BLaER1 (cell line): Measurements from ENCODE around the gene ARHGAP4.
A peak's percentile ranks its signal among the peaks of the same experiment; 100 is the strongest.

Experiments
- H3K27ac ChIP-seq: shearing (Covaris generic); formaldehyde crosslinking; 2 replicates; pipeline ENCODE4 v1.8.1; 2022
- H3K27me3 ChIP-seq: shearing (Covaris generic); formaldehyde crosslinking; 2 replicates; pipeline ENCODE4 v1.8.1; 2022
- H3K36me3 ChIP-seq: shearing (Covaris generic); formaldehyde crosslinking; 2 replicates; pipeline ENCODE4 v1.8.1; 2022
- H3K4me1 ChIP-seq: shearing (Covaris generic); formaldehyde crosslinking; 2 replicates; pipeline ENCODE4 v1.8.1; 2022
- H3K4me2 ChIP-seq: shearing (Covaris generic); formaldehyde crosslinking; 2 replicates; pipeline ENCODE4 v1.8.1; 2022
- H3K4me3 ChIP-seq: shearing (Covaris generic); formaldehyde crosslinking; 2 replicates; pipeline ENCODE4 v1.8.1; 2022
- H3K9ac ChIP-seq: shearing (Covaris generic); formaldehyde crosslinking; 2 replicates; pipeline ENCODE4 v1.8.1; 2022
- H3K9me3 ChIP-seq: shearing (Covaris generic); formaldehyde crosslinking; 2 replicates; pipeline ENCODE4 v1.8.1; 2022
- H4K20me1 ChIP-seq: shearing (Covaris generic); formaldehyde crosslinking; 2 replicates; pipeline ENCODE4 v1.8.1; 2022
- Cebpa-rat ChIP-seq: shearing (Covaris generic); IDR thresholded peaks from 2 replicates; pipeline ENCODE4 v1.8.1; 2022

ARHGAP4 gene

DNA sequence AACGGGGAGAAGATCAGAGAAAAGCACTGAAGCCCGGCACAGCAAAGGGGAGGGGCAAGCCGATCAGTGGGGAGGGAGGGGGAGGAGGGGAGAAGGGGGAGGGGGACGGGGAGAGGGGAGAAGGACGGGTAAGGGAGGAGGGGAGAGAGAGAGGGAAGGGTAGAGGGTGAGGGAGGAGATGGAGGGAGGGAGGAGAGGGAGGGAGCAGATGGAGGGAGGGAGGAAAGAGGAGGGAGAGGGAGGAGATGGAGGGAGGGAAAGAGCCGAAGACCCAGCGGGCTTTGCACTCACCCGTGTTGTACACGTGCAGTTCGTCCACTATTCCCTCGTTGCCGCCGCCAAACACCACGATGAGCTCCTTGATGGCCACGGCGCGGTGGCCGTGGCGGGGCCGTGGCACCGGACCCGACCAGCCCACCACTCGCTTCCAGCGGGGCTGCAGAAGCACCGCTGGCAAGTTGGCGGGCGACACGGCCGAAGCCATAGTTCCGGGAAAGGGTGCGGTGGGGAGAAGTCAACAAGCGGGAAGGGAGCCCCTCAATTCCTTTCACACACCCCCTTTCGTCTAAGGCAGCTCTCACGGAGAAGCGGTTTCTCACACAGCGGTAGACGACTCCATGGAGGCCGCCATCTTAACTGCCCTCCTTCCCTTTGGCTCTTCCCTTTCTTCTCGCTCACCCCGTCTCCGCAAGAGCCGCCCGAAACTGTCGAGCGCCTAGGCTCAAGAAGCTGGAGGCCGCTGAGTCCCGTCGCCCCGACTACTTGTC is 44.5 kb upstream of the ARHGAP4 start:
- peaks cover 71% of the 10 kb centered on the region for H3K27me3 ChIP-seq
- H3K4me3 ChIP-seq = peak overlapping the region; percentile 95
- H3K4me1 ChIP-seq = peaks cover 71% of the 10 kb centered on the region
- H3K9ac ChIP-seq = peak overlapping the region; percentile 99
- no peaks in the 10 kb centered on the region for H3K36me3 ChIP-seq
- H3K4me2 ChIP-seq = peak overlapping the region; percentile 93
- no peak for TF ChIP-seq Cebpa-rat
- H3K27ac ChIP-seq = peak overlapping the region; percentile 100
- no peaks in the 10 kb centered on the region for H3K9me3 ChIP-seq
- H4K20me1 ChIP-seq = peaks cover 89% of the 10 kb centered on the region

DNA sequence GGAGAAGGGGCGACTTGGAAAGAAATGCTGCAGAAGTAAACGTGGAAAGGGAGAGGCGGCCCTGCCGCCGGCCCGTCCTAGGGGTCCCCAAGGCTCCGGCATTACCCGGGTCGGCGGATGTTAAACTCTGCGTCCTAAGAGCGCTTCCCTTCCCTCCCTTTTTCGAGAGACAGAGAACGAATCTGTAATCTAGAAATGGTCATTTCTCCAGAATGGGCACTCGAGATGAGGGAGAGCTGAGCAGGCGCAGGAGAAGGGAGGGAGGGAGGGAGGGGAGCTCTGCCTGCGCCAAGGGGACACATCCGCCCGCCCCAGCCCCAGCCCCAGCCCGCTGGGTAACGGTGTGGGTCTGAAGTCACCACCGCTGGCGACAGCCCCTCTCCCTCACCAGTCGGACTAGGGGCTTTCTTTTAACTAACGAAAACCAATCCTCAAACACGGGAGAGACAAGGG is 43.9 kb upstream of the ARHGAP4 start:
- Histone ChIP-seq H3K36me3 (0 out of 2 replicates have a peak, but pooled peaks cover 2% of the 10 kb centered on the region), H3K27ac (peak overlapping the region; percentile 92), H4K20me1 (peaks cover 89% of the 10 kb centered on the region), H3K27me3 (peaks cover 71% of the 10 kb centered on the region), H3K9ac (peak overlapping the region; percentile 93), H3K4me1 (peaks cover 71% of the 10 kb centered on the region), H3K4me3 (peak overlapping the region; percentile 95), H3K4me2 (peak overlapping the region; percentile 93), H3K9me3 (no peaks in the 10 kb centered on the region)
- TF ChIP-seq Cebpa-rat = no peak

DNA sequence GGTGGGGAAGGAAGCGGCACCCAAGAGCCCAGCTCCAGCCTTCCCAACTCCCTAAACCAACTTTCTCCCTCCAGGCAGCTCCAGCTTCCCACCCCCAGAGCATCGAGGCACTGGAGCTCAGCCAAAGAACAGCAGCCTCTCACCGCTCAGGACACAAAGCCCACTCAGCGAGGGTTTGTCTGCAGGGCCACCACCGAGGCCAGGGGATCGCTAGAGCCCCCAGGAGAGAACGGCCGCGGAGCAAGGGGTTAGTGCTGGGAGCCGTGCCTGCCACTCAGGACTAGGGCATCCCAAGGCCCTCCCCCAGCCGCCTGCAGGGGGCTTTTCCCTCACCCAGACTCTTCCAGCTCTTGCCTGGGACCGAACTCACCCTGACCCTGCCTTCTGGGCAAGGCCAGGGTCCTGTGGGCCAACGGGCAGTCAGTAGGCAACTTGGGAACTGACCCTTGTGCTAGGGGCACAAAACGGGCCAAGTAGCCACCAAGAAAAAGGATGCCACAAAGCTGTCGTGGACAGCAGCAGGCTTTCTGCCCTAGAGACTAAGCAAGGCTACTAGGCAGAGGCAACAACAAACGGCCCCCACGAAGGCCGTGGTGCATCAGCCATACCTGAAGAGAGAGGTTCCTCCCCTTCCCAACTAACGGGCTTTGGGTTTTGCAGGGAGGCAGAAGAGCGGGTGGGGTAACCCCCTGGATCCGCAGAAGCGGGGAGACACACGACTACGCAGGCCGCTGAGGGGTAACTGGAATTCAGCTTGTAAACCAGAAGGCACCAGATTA is 43.2 kb upstream of the ARHGAP4 start:
- H4K20me1 ChIP-seq = peaks cover 89% of the 10 kb centered on the region
- H3K27me3 ChIP-seq = peaks cover 71% of the 10 kb centered on the region
- no peak for TF ChIP-seq Cebpa-rat
- H3K4me1 ChIP-seq = peaks cover 71% of the 10 kb centered on the region
- no peaks in the 10 kb centered on the region for H3K9me3 ChIP-seq
- peak overlapping the region; percentile 95 for H3K4me3 ChIP-seq
- H3K9ac ChIP-seq = peak overlapping the region; percentile 93
- peak overlapping the region; percentile 93 for H3K4me2 ChIP-seq
- peaks cover 8% of the 10 kb centered on the region for H3K36me3 ChIP-seq
- H3K27ac ChIP-seq = peak overlapping the region; percentile 92

DNA sequence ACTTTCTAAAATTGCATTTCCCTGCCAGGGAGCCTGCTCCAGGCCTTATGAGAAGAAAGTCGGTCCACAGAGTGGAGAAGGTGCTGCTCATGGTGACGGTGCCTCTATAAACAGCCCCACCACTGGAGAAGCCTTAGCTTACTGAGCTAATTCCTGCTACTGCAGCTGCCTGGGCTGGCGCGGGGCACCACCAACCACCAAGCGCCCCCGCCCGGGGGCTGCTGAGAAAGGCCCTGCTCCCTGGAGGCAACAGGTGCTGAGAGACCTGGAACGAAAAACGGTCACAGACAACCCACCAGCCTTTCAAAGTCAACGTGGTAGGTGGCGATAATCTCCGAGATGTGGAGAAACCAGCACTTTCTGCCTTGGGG is 42.7 kb upstream of the ARHGAP4 start:
- peaks cover 89% of the 10 kb centered on the region for H4K20me1 ChIP-seq

DNA sequence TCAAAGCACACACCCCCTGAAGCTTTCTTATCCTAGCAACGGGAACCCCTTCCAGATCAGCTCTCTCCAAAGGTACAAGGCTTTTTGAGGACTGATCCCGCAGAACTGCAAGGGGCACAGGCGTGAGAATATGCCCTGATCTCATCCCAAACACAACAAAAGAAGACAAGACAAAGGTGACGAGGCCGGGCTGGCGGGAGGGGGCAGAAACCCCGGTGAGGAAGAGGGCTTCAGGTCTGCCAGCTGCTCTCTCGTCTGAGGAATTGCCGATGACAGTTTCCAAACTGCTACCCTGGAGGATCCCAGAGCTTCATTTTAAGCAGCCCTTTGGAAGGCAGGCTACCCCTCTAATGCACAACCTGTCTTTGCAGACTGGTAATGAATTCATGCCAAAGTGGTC is 42.2 kb upstream of the ARHGAP4 start:
- H3K4me2 ChIP-seq = peak overlapping the region; percentile 93
- no peaks in the 10 kb centered on the region for H3K9me3 ChIP-seq
- H4K20me1 ChIP-seq = peaks cover 89% of the 10 kb centered on the region
- H3K4me3 ChIP-seq = peak overlapping the region; percentile 95
- H3K36me3 ChIP-seq = peaks cover 19% of the 10 kb centered on the region
- H3K9ac ChIP-seq = peak overlapping the region; percentile 93
- peak overlapping the region; percentile 92 for H3K27ac ChIP-seq
- H3K4me1 ChIP-seq = peaks cover 62% of the 10 kb centered on the region
- TF ChIP-seq Cebpa-rat = no peak
- H3K27me3 ChIP-seq = peaks cover 71% of the 10 kb centered on the region

More for the DNA sequence above, 42.7 kb upstream of the ARHGAP4 start:
- Histone ChIP-seq H3K4me2 (peak overlapping the region; percentile 93), H3K9ac (peak overlapping the region; percentile 93), H3K4me1 (peaks cover 66% of the 10 kb centered on the region), H3K27ac (peak overlapping the region; percentile 92), H3K27me3 (peaks cover 71% of the 10 kb centered on the region), H3K9me3 (no peaks in the 10 kb centered on the region), H3K36me3 (peaks cover 14% of the 10 kb centered on the region), H3K4me3 (peak overlapping the region; percentile 95)
- TF ChIP-seq Cebpa-rat = no peak

DNA sequence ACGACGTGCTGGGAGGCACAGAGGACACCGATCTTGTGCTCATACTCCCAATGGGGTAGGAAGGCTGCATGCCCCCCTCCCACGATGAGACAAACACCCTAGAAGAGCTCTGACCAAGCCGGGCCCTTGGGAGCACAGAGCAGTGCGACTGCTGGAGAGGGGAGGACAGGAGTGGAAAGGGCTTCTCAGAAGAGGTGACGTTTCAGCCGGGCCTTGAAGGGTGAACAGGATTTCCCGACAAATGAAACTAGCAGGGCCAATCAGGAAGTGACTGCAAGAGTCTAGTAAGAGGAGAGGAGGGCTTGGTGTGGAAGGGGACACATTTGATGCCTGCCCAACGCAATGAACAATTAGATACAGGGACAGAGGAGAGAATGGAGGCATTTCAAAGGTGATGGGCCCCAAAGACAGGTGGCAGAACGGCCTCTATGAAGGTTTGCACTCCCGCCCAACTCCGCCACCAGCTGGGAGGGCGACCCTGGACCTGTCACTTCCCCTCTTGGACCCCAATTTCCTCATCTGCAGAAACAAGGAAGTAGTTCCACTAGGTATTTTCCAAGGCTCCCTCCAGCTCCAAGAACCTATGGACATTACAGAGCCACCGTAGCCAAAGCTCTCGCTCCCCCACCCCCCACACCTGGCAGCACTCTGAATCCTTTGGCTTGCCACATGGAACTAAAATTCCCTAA is 41.6 kb upstream of the ARHGAP4 start:
- H4K20me1 ChIP-seq = peaks cover 89% of the 10 kb centered on the region
- TF ChIP-seq Cebpa-rat = no peak
- H3K9ac ChIP-seq = peak overlapping the region; percentile 93
- H3K27ac ChIP-seq = peak overlapping the region; percentile 92
- peak overlapping the region; percentile 93 for H3K4me2 ChIP-seq
- H3K4me3 ChIP-seq = peak overlapping the region; percentile 95
- no peaks in the 10 kb centered on the region for H3K9me3 ChIP-seq
- H3K27me3 ChIP-seq = peaks cover 72% of the 10 kb centered on the region
- peaks cover 25% of the 10 kb centered on the region for H3K36me3 ChIP-seq
- peaks cover 56% of the 10 kb centered on the region for H3K4me1 ChIP-seq

DNA sequence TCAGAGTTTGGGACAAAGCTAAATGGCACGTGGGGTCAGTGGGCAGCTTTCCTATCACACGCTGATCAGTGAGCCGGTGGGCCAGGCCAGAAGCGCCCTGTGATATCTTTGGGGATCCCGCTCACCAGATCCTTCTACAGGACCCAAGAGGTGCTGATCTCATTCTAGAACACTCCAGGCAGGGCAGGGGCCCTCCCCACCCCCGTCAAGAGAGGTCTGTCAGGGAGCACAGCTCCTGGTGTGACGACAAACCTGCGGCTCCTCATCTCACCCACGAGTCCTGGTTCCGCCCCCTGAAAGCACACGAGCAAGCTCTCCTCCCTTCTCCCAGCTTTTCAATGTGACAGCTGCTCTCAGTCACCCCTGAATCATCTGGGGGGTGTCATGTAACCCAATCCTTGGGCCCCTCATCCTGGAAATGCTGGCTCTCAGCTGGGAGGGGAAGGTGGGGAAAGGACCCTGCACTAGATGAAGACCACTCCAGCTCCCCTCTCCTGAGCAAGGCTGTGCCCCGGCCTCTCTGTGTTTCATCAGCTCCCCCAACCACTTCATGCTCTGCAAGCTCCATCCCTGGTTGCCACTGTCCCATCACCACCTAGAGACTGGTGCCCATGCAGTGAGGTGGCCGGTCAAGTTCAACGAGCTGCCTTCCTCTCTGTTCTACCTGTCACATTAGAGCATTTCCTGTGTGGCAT is 40.9 kb upstream of the ARHGAP4 start:
- H3K9ac ChIP-seq = peak overlapping the region; percentile 93

DNA sequence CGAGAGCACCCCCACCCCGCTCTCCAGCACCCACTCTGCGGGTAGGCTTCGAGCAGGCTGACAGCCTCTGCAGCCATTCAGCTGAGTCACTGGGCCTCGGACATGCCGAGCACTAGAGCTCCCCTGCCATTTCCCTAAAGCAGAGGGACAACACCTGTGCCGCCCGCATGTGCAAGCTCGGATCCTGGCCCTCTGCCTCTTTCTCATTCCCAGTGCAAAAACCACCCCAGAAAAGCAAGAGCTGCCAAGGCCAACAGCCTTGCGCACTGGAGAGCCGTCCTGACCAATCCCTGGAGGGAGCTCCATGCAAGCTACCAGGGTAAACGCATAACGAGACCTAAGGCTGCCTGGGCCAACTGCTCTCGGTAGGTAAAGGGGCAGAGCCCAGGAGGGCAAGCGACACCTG is 40.2 kb upstream of the ARHGAP4 start:
- H3K27me3 ChIP-seq = peaks cover 78% of the 10 kb centered on the region
- peak overlapping the region; percentile 93 for H3K9ac ChIP-seq
- H3K9me3 ChIP-seq = no peaks in the 10 kb centered on the region
- TF ChIP-seq Cebpa-rat = no peak
- peak overlapping the region; percentile 92 for H3K27ac ChIP-seq
- H4K20me1 ChIP-seq = peaks cover 89% of the 10 kb centered on the region
- peak overlapping the region; percentile 93 for H3K4me2 ChIP-seq
- H3K36me3 ChIP-seq = peaks cover 39% of the 10 kb centered on the region
- H3K4me1 ChIP-seq = peaks cover 56% of the 10 kb centered on the region
- H3K4me3 ChIP-seq = peak overlapping the region; percentile 95; the same call in 1 of the 2 replicates

More for the DNA sequence above, 40.9 kb upstream of the ARHGAP4 start:
- no peak for TF ChIP-seq Cebpa-rat
- Histone ChIP-seq H3K9me3 (no peaks in the 10 kb centered on the region), H3K4me1 (peaks cover 56% of the 10 kb centered on the region), H3K27me3 (peaks cover 78% of the 10 kb centered on the region), H4K20me1 (peaks cover 89% of the 10 kb centered on the region), H3K27ac (peak overlapping the region; percentile 92), H3K4me3 (peak overlapping the region; percentile 95), H3K36me3 (peaks cover 32% of the 10 kb centered on the region), H3K4me2 (peak overlapping the region; percentile 93)

DNA sequence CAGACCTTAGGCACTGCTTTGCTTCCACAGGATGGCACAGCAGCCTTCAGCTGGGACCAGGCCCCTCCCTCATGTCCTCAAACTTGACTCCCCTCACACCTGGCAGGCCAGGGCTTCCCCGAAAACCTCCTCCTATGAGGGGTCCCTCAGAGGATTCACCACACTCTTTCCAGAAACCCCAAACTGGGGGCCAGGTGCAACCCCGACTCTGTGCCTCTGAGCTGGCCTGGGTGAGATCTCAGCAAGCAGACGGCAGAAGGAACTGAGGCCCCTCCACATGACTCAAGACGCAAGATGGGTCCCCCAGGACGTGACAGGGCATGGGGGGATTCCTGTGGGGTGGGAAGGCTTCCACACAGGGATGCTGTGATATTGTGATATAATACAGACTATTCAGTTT is 39.3 kb upstream of the ARHGAP4 start:
- peaks cover 56% of the 10 kb centered on the region for H3K4me1 ChIP-seq
- peak overlapping the region; percentile 92 for H3K27ac ChIP-seq
- no peak for TF ChIP-seq Cebpa-rat
- H4K20me1 ChIP-seq = peaks cover 96% of the 10 kb centered on the region
- H3K27me3 ChIP-seq = peaks cover 78% of the 10 kb centered on the region
- peaks cover 47% of the 10 kb centered on the region for H3K36me3 ChIP-seq
- H3K4me3 ChIP-seq = 0 out of 2 replicates have a peak overlapping the region, but pooled peaks have one; percentile 95
- no peaks in the 10 kb centered on the region for H3K9me3 ChIP-seq
- H3K9ac ChIP-seq = 0 out of 2 replicates have a peak overlapping the region, but pooled peaks have one; percentile 24
- H3K4me2 ChIP-seq = peak overlapping the region; percentile 93
